AG09309 (cell line): ENCODE data around the gene CEP131.
"Not testable (repeated sequence)": the region's sequence is repeated elsewhere in the genome, so short reads cannot be mapped to it uniquely, and the experiment has no call there.

ENCODE experiments used
- DNase-seq: peaks from one replicate; pipeline ENCODE4 v3.0.0-alpha.2; 2010; ENCODE audit warnings: low read depth
- H3K4me3 ChIP-seq: 2 replicates; pipeline ENCODE4 v1.5.1; 2011; ENCODE audit warnings: mild to moderate bottlenecking, low read depth, low read length, moderate library complexity; ENCODE audit not compliant: control insufficient read depth
- CTCF ChIP-seq: IDR thresholded peaks from 2 replicates; pipeline ENCODE4 v1.5.1; 2011; ENCODE audit warnings: mild to moderate bottlenecking, low read depth, low read length, inconsistent platforms; ENCODE audit not compliant: insufficient read depth, control insufficient read depth; ENCODE audit errors: missing control alignments

Gene CEP131

GRCh38 chr17:81148571-81148970 lies 74.2 kb downstream of the CEP131 start:
- no peak for TF ChIP-seq CTCF
- no peak for DNase-seq
- no peak overlapping the region for H3K4me3 ChIP-seq

GRCh38 chr17:81147701-81148100 lies 75.1 kb downstream of the CEP131 start:
- DNase-seq, result no peak
- H3K4me3 ChIP-seq, result no peak overlapping the region
- no peak for TF ChIP-seq CTCF

GRCh38 chr17:81146208-81146607 lies 76.6 kb downstream of the CEP131 start:
- DNase-seq, H3K4me3 ChIP-seq: not testable (repeated sequence)

GRCh38 chr17:81144423-81144781 lies 78.4 kb downstream of the CEP131 start:
- DNase-seq, result no peak
- no peak for TF ChIP-seq CTCF
- H3K4me3 ChIP-seq, result no peak overlapping the region

GRCh38 chr17:81143717-81144422 lies 78.9 kb downstream of the CEP131 start:
- DNase-seq, result no peak
- H3K4me3 ChIP-seq, result no peak overlapping the region
- TF ChIP-seq CTCF, result no peak

- DNase-seq, result no peak
- no peak overlapping the region for H3K4me3 ChIP-seq
- TF ChIP-seq CTCF, result no peak
These were observed 79.6 kb downstream of the CEP131 start for GRCh38 chr17:81143200-81143527.

- DNase-seq, result peak; percentile 16
- peak; percentile 78 for TF ChIP-seq CTCF
- H3K4me3 ChIP-seq, result no peak overlapping the region
These were observed 80.2 kb downstream of the CEP131 start for GRCh38 chr17:81142301-81143199.
